ENCODE measurements around the gene HAVCR1.

The HAVCR1 gene

GRCh38 chr5:157004893-157005551, 53.9 kb downstream of the HAVCR1 start:
- DNase-seq (ENCODE audit: low spot score) = no peak
- TF ChIP-seq CTCF (conservative IDR thresholded peaks at IDR 0.05; ENCODE audit: low read depth) = no peak
- ChIA-PET CTCF (no interaction called here), POLR2A (ENCODE audit: low non-redundant PET) (no interaction called here)
- no peak overlapping the region for H3K27ac ChIP-seq

- no peak for DNase-seq (ENCODE audit: low spot score)
- POLR2A ChIA-PET (ENCODE audit: low non-redundant PET) = no interaction called here
- CTCF ChIA-PET = interaction anchor here (0.6 kb wide), 1 partner anchor 17 kb away, joined by 3 read pairs; no protein-coding TSS in a partner anchor
- TF ChIP-seq CTCF (conservative IDR thresholded peaks at IDR 0.05; ENCODE audit: low read depth) = no peak
- no peak overlapping the region for H3K27ac ChIP-seq
Observed at GRCh38 chr5:156991714-156992113, 67.2 kb downstream of the HAVCR1 start.

- no peak for DNase-seq (ENCODE audit: low spot score)
- no peak for TF ChIP-seq CTCF (conservative IDR thresholded peaks at IDR 0.05; ENCODE audit: low read depth)
- ChIA-PET POLR2A (ENCODE audit: low non-redundant PET) (no interaction called here), CTCF (interaction anchor here (0.6 to 0.8 kb wide), 2 partner anchors 1037 to 1100 kb away, joined by 3 read pairs; no protein-coding TSS in a partner anchor)
- H3K27ac ChIP-seq = no peak overlapping the region
Observed at GRCh38 chr5:156984064-156984463, 74.9 kb downstream of the HAVCR1 start.

GRCh38 chr5:156981481-156981880, 77.4 kb downstream of the HAVCR1 start:
- no peak for DNase-seq (ENCODE audit: low spot score)
- POLR2A ChIA-PET (ENCODE audit: low non-redundant PET) = no interaction called here
- no peak for TF ChIP-seq CTCF (conservative IDR thresholded peaks at IDR 0.05; ENCODE audit: low read depth)
- no peak overlapping the region for H3K27ac ChIP-seq
- CTCF ChIA-PET = no interaction called here

Data from RWPE1 (cell line).